HG03342 (cell line): ENCODE data around the gene SERBP1.
"Not testable (repeated sequence)": the region's sequence is repeated elsewhere in the genome, so short reads cannot be mapped to it uniquely, and the experiment has no call there.

Source experiments
- ATAC-seq: cut with Tn5 transposase; IDR thresholded peaks from one replicate; pipeline ENCODE4 v1.9.1; 2021; ENCODE audit warnings: mild to moderate bottlenecking, moderate library complexity; ENCODE audit not compliant: unreplicated experiment

Gene SERBP1

DNA sequence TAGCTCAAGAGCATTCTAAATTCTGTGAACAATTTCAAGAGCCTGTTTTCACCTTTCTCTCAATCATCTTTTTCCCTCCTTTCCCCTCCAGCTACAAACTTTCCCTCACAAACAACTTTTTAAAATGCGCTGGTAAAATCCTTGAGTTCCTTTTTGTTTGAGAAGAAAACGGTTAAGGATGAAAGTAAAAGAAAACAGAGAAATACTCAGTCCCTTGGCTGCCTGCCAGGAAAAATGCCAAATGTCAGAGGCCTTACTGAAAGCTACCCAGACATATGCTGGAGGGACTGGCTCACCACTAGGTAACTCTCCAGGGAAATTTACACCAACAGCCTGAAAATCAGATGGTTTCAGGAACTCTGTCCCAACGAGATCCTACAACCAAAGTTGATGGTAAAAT lies 11.0 kb upstream of the SERBP1 start:
- no peak for ATAC-seq

DNA sequence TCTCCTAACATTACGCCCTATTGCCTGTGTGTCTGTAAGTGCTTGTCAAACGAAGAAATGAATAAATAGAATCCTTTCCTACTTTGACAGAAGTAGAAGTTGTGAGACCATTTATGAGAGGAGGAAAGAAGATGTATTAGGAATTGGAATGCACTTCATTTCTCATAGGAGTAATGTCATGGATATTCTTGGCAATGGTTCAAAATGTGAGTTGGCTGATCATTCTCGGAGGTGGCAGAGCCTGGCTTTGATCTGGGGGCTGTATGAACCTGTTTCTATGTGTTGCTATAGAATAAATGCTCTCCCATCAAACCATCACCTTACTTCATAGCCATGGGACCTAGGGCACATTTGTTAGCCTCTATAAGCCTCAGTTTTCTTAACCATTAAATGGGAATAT lies 10.1 kb upstream of the SERBP1 start:
- no peak for ATAC-seq

DNA sequence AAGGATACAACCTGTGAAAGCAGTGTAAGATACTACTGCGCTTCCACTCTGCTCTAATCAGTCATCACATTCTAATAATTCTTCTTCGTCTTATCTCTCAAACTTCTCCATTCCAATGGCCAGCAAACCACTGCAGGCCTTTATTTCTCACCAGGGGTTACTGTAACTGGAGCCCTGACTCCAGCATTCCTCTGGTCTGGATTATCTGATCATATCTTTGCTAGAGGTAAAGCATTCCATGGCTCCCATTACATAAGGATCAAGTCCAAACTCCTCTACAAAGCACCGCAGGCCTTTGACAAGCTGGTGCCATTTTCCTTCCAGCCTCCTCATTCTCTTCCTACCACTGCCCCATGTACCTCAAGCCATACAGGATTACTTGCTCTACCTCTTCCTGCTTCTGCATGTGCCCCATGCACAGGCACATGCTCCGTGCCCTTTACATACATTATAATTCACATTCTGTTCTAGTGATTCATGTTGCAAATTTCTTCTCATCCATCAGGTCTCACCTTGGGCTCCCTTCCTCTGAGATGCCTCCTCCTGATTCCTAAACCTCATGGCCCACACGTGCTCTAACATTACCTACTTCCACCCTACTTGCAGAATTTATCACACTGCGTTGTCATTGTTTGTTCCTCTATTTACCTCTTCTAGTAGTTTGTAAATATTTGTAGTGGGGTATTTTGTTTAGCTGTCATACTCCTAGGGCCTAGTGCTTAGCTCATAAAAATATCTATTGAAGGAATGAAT lies 9.3 kb upstream of the SERBP1 start:
- ATAC-seq = no peak

DNA sequence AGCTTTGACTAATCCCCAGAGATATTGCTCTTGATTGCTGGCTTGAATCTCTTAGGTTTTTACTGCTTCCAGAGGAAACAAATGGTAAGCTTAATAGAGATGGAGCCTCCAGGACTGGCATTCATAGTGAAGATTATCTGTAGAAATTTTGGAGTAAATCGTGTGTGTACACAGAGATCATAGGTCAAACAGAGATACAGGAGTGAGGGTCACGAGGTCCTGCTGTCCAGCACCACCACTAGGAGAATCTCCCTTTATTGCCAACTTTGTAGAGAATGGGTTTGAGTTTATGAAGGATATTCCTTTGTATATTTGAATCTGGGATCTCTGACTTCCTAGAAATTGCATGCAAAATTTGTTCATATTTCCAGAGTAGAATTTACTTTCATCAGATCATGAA lies 7.8 kb upstream of the SERBP1 start:
- no peak for ATAC-seq

DNA sequence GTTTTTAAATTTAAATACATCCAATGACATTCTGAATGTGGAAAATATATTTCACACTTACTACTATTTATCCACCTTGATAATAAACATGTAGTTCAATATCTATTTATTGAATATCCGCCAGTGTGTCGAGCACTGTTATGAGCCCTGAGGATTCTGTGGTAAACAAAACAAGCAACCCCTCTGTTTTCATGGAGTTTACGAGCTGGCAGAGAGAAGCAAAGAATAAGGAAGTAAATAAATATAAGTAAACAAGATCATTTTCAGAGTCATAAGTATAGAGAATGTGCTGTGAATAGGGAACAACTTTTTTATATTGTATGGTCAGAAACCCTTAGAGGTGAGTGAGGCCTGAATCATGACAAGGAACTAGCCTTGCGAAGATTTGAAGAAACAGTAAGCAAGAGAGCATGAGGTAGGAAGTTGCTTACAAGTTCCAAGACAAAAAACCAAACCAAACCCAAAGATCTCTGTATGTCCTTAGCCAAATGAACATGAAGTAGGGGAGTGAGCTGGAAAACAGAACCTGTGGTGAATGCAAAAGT lies 6.4 kb upstream of the SERBP1 start:
- ATAC-seq = no peak

DNA sequence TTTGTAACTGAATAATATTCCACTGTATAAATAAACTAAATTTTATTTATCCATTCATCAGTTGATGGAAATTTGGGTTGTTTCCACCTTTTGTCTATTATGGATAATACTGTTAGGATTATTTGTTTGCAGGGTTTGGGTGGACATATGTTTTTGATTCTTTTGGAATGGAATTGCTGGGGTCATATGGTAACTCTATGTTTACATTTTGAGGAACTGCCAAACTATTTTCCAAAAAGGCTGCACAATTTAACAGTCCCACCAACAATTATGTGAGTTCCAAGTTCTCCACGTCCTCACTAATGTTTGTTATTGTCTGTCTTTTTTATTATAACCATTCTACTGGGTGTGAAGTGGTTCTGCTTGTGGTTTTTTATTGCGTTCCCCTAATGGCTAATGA lies 4.3 kb upstream of the SERBP1 start:
- ATAC-seq = no peak

DNA sequence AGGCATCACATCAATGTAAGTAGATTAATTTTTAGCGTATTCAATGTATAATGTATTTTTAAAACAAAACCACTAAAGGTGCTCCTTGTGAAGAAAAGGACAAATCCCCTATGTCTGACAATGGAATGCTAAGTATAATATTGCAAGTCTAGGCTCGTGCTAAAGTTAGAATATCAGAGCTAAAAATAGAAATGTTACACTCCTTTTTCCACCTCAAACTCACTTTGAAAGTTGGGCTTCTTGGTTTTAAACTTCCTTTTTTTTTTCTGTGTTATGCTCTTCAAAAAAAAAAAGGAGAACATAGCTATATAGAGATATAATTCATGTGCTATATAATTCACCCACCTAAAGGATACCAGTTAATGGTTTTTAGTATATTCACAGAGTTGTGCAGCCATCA lies 3.6 kb upstream of the SERBP1 start:
- no peak for ATAC-seq

DNA sequence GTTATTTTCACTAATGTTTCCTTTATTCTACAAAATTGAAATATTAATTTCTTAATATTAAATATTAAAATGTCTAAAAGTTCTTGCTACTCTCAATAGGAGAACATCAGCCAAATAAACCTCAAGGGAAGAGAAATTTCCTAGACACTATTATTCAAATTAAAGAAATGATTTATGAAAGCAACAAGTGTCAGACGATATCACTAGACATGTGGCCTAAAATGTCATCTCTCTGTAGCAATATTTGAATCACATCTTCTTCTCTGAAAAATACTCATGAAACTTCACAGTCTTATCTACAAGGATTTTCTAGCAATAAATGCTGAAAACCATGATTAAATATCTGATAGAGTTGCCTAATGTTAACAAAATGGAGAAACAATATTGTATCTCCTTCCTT lies 2.5 kb upstream of the SERBP1 start:
- ATAC-seq = no peak

DNA sequence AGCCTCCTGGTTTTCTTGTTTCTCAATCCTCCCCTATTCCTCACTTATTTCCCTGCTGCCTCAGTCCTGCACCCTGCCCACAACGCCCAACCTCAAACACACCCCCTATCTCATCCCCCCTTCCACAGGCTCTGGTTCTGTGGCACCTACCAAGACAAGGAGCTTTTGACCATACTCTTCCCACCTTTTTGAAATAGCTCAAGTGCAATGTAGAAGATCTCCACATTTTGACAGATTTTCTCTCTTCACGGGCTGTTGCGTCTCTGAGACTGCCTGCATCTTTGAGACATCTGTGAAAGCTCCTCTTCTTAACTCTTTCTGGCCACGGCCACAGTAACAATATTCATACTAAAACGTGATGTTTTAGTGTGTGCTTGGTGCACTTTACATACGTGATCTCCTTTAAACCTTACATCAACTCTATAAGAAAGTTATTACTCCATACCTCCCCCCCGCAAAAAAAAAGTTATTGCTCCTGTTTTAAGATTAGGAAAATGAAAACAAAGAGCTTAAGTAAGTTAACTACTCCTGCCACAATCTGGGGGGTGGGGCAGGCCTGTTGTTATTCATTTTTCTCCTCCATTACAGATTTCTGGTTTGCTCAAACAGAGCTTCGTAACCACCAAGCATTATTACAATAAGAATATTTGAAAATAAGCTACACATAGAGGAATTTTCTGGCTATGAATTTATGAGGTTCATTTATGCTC lies 1.8 kb upstream of the SERBP1 start:
- no peak for ATAC-seq

DNA sequence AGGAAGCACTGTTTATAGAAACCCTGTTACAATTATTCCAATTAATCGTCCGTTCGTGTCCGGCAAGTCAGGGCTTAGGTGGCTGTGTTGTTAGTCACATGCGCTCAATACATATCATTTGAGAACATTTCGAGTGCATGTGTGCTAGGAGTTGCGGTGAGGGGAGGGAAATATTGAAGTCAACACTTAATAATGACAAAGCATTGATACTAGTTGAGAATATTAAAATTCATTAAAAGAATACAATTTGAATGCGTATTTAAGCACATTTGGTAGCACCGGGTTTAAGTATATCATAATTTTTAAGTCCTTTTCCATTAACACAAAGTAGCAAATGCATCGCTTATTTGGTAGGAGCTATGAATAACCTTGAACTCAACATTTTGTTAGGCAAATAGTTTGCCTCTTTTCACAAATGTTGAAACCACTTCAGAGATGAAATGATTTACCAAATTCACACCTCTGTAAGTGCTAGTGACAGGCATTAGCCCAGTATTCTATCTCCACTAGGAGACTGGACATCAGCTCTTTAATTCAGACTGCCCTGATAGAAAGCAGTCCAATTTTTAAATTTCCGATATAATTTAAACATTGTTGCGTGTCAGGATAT lies 1.1 kb upstream of the SERBP1 start:
- no peak for ATAC-seq

DNA sequence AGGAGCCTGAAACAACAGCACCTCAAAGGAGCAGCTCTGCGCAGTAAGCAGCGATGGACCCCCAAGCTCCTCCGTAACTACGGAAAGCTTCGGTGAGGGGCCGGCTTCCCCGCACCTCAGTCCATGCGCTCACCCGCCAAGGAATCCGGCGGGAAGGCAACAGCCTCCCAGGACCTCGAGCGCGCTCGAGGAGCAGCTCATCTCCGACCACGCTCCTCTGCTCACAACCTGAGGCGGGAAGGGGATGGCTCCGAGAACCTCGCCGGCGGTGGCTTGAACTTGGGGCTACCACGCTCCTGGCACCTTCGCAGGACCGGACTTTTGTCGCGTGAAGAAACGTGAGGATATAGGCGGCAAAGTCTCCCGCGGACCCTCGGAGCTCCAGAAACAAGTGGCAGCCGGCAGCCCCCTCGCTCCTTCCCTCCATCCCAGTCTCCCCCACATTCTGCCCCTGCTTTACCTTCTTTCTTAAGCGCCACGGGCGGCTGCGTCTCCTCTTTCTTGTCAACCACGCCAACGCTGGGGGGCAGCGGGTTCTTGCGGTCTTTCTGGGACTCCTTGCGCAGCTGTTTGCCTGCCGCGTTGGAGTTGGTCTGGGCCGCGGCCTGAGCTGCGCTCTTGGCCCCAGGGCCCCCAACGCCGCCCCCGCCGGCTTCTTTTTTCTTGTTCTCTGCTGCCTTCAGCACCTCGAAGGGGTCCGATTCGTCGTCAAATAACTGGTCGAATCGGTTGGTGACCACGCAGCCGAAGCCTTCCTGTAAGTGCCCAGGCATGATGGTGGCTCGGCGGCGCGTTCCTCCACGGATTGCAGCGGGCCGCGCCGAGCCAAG lies 459 bp downstream of the SERBP1 start:
- peak; percentile 2 for ATAC-seq

DNA sequence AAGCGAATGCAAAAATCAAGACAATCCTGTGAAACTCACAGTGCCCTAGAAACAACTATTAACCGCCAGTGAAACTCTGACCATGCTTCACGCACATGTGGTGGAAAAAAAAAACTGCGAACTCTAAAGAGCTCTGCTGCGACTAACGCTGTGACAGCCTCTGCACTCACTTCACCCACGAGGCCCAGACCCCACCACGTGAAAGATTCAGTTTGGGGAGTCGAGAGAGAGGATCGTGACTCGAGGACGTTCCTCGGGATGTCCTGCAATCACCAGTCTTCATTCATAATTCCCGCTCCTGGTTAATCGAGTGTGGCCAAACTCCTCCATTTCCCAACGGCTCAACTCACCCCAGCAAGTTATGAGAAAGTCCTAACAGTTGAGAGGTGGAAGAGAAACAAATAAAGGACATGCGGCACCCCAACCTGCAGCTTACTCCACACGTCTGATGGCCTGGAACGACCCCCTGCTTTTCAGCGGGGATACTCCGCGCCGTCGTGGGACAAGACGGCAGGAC lies 1.1 kb downstream of the SERBP1 start:
- ATAC-seq = no peak

DNA sequence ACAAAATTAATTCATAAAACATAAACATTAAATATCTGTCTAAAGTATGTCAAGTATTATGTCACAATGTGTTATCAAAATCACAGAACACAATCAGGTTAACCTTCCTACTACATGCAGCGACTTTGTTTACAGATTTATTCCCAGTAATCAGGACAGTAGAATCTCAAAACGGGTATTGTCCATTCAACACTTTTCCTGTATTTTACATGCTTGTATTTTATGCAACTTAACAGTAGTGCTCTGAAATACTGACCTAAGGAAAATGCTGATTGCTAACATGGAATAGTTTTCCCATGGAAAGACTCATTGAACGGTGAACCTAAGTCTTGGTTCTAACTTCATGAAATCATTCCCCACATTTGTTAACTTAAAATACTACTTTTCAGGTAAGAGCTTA lies 2.3 kb downstream of the SERBP1 start:
- no peak for ATAC-seq

DNA sequence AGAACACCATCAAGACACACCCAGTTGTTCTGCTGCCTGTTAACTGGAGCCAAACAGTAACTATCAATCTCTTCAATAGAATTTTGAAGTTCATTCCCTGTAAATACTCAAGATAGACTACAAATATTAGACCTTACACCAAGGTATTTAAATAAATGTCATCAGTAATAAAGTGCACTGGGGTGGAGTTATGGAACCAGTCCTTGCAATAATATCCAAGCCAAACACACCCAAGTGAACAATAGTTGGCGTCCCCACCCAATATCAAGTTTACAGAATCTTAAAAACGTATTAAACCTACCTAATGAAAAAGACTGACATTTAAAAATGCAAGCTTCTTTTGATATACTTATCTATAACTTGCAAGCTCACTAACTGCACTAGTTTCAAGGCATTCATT lies 2.7 kb downstream of the SERBP1 start:
- ATAC-seq = no peak

DNA sequence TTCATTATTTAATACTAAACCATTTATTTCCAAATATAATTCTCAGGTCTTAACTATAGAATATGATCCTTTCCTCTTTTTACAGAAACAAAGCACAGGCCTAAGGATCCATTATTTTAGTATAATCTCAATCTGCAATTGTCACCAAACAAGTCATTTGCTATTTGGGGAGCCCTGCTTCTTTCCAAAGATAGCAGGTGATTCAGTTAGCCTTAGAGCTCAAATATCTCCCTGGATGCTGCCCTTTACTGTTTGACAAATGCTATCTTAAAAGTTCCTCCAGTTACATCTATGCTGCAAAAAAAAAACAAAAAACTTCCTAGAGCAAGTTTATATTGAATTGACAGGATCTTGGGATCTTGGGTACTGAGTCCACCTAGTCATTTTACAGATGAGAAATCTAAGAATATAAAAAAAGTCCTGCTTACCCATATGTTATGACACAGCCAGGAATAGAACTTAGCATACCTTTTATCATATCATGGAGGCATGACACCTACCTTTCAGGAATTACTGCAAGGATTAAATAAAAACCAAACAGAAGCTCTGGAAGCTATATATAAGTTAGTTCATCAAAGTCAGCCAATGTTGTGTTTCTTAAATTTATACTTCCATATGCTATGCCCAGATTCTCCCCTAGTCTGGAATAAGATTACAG lies 9.2 kb downstream of the SERBP1 start:
- no peak for ATAC-seq

DNA sequence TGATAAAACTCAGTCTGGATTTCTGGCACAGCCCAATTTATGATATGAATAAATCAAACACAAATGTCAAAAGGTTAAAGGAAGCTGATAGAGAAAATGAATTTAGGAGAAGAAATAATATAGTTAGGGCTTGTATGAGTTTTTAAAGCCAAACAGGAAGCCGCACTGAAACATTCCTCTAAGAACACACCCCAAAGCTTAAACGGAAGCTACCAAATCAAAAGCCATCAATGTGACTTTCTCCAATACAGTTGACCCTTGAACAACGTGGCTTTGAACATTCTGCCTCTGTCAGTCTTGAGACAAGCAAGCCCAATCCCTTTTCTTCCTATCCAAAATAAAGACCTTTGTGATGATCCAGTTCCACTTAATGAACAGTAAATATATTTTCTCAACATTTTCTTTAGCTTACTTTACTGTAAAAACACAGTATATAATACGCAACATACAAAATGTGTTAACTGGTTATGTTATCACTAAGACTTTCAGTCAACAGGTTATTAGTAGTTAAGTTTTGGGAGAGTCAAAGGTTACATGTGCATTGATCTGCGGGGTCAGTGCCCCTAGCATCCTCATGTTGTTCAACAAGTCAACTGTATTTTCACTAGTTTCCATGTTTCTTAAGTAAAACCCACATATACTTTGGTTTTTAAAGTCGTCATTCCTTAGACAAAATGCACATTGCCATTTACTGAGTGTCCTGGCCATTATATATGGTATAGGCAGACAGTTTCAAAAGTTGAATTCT lies 11.2 kb downstream of the SERBP1 start:
- no peak for ATAC-seq

DNA sequence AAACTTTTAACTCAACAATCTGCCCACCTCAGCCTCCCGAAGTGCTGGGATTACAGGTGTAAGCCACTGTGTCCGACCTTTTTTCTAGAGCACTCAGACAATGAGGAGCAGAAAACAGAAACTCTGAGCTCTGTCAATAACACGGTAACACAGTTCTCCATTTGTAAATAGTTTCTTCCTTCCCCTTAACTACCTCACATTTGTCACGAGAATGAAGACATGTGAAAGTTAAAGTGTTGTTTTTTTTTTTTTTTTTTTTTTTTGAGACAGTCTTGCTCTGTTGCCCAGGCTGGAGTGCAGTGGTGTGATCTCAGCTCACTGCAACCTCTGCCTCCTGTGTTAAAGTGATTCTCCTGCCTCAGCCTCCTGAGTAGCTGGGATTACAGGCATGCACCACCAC lies 12.5 kb downstream of the SERBP1 start:
- ATAC-seq = not testable (repeated sequence)

DNA sequence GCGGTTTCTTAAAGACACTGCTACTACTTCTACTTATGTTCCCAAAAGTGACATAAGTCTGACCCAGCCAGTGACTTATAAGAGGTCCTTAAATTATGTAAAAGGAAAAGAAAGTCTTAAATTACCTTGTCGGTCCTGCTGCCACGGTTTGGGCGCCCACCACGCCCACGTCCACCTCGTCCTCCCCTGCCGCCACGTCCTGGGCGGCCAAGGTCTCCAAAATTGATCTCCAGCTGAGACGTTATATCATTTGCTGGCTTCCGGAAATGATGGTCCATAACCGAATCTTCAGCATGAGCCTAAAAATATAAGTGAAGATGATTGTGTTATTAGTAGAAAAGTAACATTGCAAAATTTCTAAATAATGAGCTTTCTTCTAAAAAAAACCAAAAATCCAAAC lies 15.2 kb downstream of the SERBP1 start:
- no peak for ATAC-seq

DNA sequence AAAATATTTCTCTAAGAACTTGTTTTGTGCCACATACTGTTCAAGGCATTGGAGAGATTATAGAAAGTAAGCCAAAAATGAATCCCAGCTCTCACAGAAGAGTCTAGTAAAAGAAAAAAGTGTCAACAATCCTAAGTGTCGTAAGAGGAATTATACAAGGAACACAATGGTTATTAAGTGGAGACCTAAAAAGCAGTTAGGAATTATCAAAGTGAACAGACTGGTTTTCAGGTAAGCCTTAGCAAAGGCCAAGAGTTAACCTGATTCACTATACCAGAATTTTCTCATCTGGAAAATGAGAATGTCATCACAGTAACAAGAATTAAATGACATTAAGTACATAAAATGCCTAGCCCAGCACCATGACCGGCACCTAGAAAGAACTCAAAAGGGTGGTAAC lies 15.6 kb downstream of the SERBP1 start:
- no peak for ATAC-seq

DNA sequence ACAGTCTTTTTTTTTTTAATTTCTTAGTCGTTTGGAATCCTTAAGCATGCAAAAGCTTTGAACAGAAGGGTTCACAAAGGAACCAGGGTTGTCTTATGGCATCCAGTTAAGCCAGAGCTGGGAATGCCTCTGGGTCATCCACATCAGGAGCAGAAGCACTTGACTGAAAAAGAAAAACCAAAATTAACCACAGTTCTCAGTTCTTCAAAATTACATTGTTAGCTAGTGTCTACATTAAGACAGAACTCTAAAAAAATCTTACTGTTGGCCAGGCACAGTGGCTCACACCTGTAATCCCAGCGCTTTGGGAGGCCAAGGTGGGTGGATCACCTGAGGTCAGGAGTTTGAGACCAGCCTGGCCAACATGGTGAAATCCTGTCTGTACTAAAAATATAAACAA lies 17.1 kb downstream of the SERBP1 start:
- ATAC-seq = not testable (repeated sequence)
